GM12874 (cell line): ENCODE results near the gene HAAO.

Experiments
- CTCF ChIP-seq: IDR thresholded peaks from 2 replicates; pipeline ENCODE4 v1.5.1; 2011; ENCODE audit warnings: low read depth, mild to moderate bottlenecking, control low read depth, low read length, moderate library complexity; ENCODE audit not compliant: insufficient read depth

The HAAO gene

GRCh38 chr2:42802150-42802549 lies 9.8 kb upstream of the HAAO start:
- no peak for TF ChIP-seq CTCF

GRCh38 chr2:42801381-42801780 lies 9.0 kb upstream of the HAAO start:
- TF ChIP-seq CTCF: no peak

GRCh38 chr2:42800981-42801380 lies 8.6 kb upstream of the HAAO start:
- no peak for TF ChIP-seq CTCF

GRCh38 chr2:42800461-42800962 lies 8.1 kb upstream of the HAAO start:
- no peak for TF ChIP-seq CTCF

- TF ChIP-seq CTCF: no peak
Measured at GRCh38 chr2:42799881-42800280, 7.5 kb upstream of the HAAO start.

- TF ChIP-seq CTCF: no peak
Measured at GRCh38 chr2:42797281-42797680, 4.9 kb upstream of the HAAO start.

- TF ChIP-seq CTCF: no peak
Measured at GRCh38 chr2:42796427-42797248, 4.3 kb upstream of the HAAO start.
